SU-DHL-6 (cell line): ENCODE data around the gene TUBGCP6.

Source experiments
- H2AFZ ChIP-seq: fragments of 200-600 bp; sonication (generic); 2 replicates; pipeline ENCODE4 v1.6.1; 2014; ENCODE audit warnings: low read depth, mild to moderate bottlenecking, moderate library complexity, mixed read lengths, antibody characterized with exemption, low read length; ENCODE audit not compliant: severe bottlenecking
- H3F3A ChIP-seq: fragments of 200-600 bp; shearing (Covaris generic); 2 replicates; pipeline ENCODE4 v1.6.0; 2016; ENCODE audit warnings: antibody characterized with exemption, mild to moderate bottlenecking; ENCODE audit not compliant: insufficient read depth
- H3K27ac ChIP-seq: fragments of 200-600 bp; sonication (generic); 2 replicates; pipeline ENCODE4 v1.5.1; 2016; ENCODE audit warnings: low read depth, mild to moderate bottlenecking, low read length, moderate library complexity, mixed read lengths
- H3K27me3 ChIP-seq: fragments of 200-600 bp; sonication (generic), shearing (Covaris generic); 2 replicates; pipeline ENCODE4 v1.6.0; 2014; ENCODE audit warnings: mild to moderate bottlenecking, low read length
- H3K36me3 ChIP-seq: fragments of 200-600 bp; sonication (generic); 2 replicates; pipeline ENCODE4 v1.6.1; 2014; ENCODE audit warnings: mild to moderate bottlenecking, low read length, mixed read lengths
- H3K4me2 ChIP-seq: fragments of 300-600, 200-600 bp; shearing (Covaris generic), sonication (generic); 2 replicates; pipeline ENCODE4 v1.6.0; 2014; ENCODE audit warnings: low read length, low read depth, mild to moderate bottlenecking; ENCODE audit not compliant: poor library complexity, severe bottlenecking
- H3K4me3 ChIP-seq: fragments of 200-600 bp; sonication (generic); 2 replicates; pipeline ENCODE4 v1.5.1; 2014; ENCODE audit warnings: antibody characterized with exemption, low read length, mild to moderate bottlenecking, mixed read lengths; ENCODE audit not compliant: insufficient read depth, poor library complexity, severe bottlenecking
- H3K79me2 ChIP-seq: fragments of 200-600 bp; sonication (generic); 2 replicates; pipeline ENCODE4 v1.6.1; 2014; ENCODE audit warnings: mild to moderate bottlenecking, low read length, moderate library complexity; ENCODE audit not compliant: insufficient read depth
- H3K9ac ChIP-seq: fragments of 200-600 bp; sonication (generic); 2 replicates; pipeline ENCODE4 v1.7.0; 2014; ENCODE audit warnings: mild to moderate bottlenecking, low read length
- H3K9me2 ChIP-seq: fragments of 200-600 bp; sonication (generic); replicated peaks from 2 replicates; pipeline ENCODE4 v1.6.1; 2014; ENCODE audit warnings: low read length; ENCODE audit not compliant: insufficient read depth
- H3K9me3 ChIP-seq: fragments of 200-600 bp; sonication (generic); 2 replicates; pipeline ENCODE4 v1.6.1; 2014; ENCODE audit warnings: low read length, mixed read lengths; ENCODE audit not compliant: insufficient read depth
- H4K20me1 ChIP-seq: fragments of 200-600 bp; sonication (generic); 2 replicates; pipeline ENCODE4 v1.6.1; 2014; ENCODE audit warnings: low read depth, mild to moderate bottlenecking, antibody characterized with exemption, low read length, moderate library complexity, mixed read lengths
- EZH2phosphoT487 ChIP-seq: fragments of 200-600 bp; sonication (generic), shearing (Covaris generic); conservative IDR thresholded peaks from 2 replicates; pipeline ENCODE4 v1.6.1; 2018; ENCODE audit warnings: mild to moderate bottlenecking, antibody characterized with exemption, low read length, moderate library complexity, mixed read lengths
- TF ChIP-seq, protein P1 (sequence below): fragments of 200-600 bp; sonication (generic); IDR thresholded peaks from one replicate; pipeline ENCODE4 v1.5.1; 2017; ENCODE audit warnings: antibody characterized with exemption, mild to moderate bottlenecking, low read length, moderate library complexity; ENCODE audit not compliant: insufficient read depth, poor library complexity, severe bottlenecking

TUBGCP6 gene

DNA sequence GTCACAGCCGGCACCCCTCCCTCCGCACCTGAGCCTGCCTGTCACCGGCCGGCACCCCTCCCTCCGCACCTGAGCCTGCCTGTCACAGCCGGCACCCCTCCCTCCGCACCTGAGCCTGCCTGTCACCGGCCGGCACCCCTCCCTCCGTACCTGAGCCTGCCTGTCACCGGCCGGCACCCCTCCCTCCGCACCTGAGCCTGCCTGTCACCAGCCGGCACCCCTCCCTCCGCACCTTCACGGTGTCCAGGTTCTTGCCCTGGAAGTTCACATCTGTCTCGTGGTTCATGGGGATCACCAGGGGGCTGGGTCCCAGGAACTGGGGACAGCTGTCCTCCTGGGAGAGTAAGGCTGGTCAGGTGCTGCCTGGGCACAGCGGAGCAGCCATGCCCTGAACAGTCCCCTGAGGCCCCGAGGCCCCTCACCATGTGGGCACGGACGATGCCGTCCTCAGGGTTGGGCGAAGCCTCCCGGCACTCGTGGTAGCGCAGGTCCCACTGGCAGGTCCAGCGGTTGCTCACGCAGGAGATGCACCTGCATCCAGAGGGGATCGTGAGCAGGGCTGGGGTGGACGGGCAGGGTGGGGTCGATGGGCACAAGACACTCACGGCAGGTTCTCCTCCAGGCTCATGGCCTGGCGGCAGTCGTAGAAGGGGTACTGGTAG, 40.9 kb upstream of the TUBGCP6 start:
- no peaks in the 10 kb centered on the region for H4K20me1 ChIP-seq
- H3K4me3 ChIP-seq: no peak overlapping the region
- no peak overlapping the region for H3K27ac ChIP-seq
- no peak overlapping the region for H3K9ac ChIP-seq
- no peaks in the 10 kb centered on the region for H3K79me2 ChIP-seq
- no peaks in the 10 kb centered on the region for H3F3A ChIP-seq
- no peaks in the 10 kb centered on the region for H3K9me3 ChIP-seq
- no peaks in the 10 kb centered on the region for H3K27me3 ChIP-seq
- H3K9me2 ChIP-seq: no peaks in the 10 kb centered on the region
- TF ChIP-seq, protein P1, sequence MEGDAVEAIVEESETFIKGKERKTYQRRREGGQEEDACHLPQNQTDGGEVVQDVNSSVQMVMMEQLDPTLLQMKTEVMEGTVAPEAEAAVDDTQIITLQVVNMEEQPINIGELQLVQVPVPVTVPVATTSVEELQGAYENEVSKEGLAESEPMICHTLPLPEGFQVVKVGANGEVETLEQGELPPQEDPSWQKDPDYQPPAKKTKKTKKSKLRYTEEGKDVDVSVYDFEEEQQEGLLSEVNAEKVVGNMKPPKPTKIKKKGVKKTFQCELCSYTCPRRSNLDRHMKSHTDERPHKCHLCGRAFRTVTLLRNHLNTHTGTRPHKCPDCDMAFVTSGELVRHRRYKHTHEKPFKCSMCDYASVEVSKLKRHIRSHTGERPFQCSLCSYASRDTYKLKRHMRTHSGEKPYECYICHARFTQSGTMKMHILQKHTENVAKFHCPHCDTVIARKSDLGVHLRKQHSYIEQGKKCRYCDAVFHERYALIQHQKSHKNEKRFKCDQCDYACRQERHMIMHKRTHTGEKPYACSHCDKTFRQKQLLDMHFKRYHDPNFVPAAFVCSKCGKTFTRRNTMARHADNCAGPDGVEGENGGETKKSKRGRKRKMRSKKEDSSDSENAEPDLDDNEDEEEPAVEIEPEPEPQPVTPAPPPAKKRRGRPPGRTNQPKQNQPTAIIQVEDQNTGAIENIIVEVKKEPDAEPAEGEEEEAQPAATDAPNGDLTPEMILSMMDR: no peak
- TF ChIP-seq EZH2phosphoT487: no peak
- H3K36me3 ChIP-seq: no peaks in the 10 kb centered on the region
- no peak overlapping the region for H2AFZ ChIP-seq
- H3K4me2 ChIP-seq: no peak overlapping the region

GRCh38 chr22:50284479-50284878, 39.7 kb upstream of the TUBGCP6 start:
- no peaks in the 10 kb centered on the region for H3K9me2 ChIP-seq
- no peaks in the 10 kb centered on the region for H4K20me1 ChIP-seq
- H3K79me2 ChIP-seq: no peaks in the 10 kb centered on the region
- H3K27me3 ChIP-seq: no peaks in the 10 kb centered on the region
- H3F3A ChIP-seq: no peaks in the 10 kb centered on the region
- no peak overlapping the region for H3K4me3 ChIP-seq
- TF ChIP-seq, protein P1: no peak
- no peak for TF ChIP-seq EZH2phosphoT487
- H3K4me2 ChIP-seq: no peak overlapping the region
- H2AFZ ChIP-seq: no peak overlapping the region
- no peak overlapping the region for H3K9ac ChIP-seq
- no peaks in the 10 kb centered on the region for H3K36me3 ChIP-seq
- no peaks in the 10 kb centered on the region for H3K9me3 ChIP-seq
- H3K27ac ChIP-seq: no peak overlapping the region

GRCh38 chr22:50283821-50284220, 39.0 kb upstream of the TUBGCP6 start:
- Histone ChIP-seq H3F3A (no peaks in the 10 kb centered on the region), H3K27me3 (no peaks in the 10 kb centered on the region), H2AFZ (no peak overlapping the region), H3K9me3 (no peaks in the 10 kb centered on the region), H3K4me3 (no peak overlapping the region), H3K4me2 (no peak overlapping the region), H3K79me2 (no peaks in the 10 kb centered on the region), H3K9me2 (no peaks in the 10 kb centered on the region), H3K9ac (no peak overlapping the region), H3K27ac (no peak overlapping the region), H4K20me1 (no peaks in the 10 kb centered on the region), H3K36me3 (no peaks in the 10 kb centered on the region)
- TF ChIP-seq, protein P1: no peak
- no peak for TF ChIP-seq EZH2phosphoT487
